ENCODE measurements around the gene RECQL5.

The RECQL5 gene

GRCh38 chr17:75685499-75685898, 18.5 kb upstream of the RECQL5 start:
- DNase-seq: no peak

- no peak for DNase-seq
These were observed 18.0 kb upstream of the RECQL5 start for GRCh38 chr17:75684924-75685323.

GRCh38 chr17:75684249-75684648, 17.3 kb upstream of the RECQL5 start:
- no peak for DNase-seq

GRCh38 chr17:75683583-75683982, 16.6 kb upstream of the RECQL5 start:
- no peak for DNase-seq

- DNase-seq: no peak
These were observed 14.3 kb upstream of the RECQL5 start for GRCh38 chr17:75681289-75681688.

- no peak for DNase-seq
These were observed 13.5 kb upstream of the RECQL5 start for GRCh38 chr17:75680431-75680830.

GRCh38 chr17:75679706-75680211, 12.8 kb upstream of the RECQL5 start:
- no peak for DNase-seq

- no peak for DNase-seq
These were observed 9.5 kb upstream of the RECQL5 start for GRCh38 chr17:75676461-75676860.

- no peak for DNase-seq
These were observed 6.5 kb upstream of the RECQL5 start for GRCh38 chr17:75673487-75673886.

GRCh38 chr17:75672011-75672410, 5.1 kb upstream of the RECQL5 start:
- no peak for DNase-seq

- DNase-seq: no peak
These were observed 3.9 kb upstream of the RECQL5 start for GRCh38 chr17:75670868-75671267.

- DNase-seq: no peak
These were observed 1.5 kb upstream of the RECQL5 start for GRCh38 chr17:75668489-75668888.

GRCh38 chr17:75667825-75668224, 871 bp upstream of the RECQL5 start:
- no peak for DNase-seq

- DNase-seq: no peak
These were observed 973 bp downstream of the RECQL5 start for GRCh38 chr17:75665981-75666380.

- no peak for DNase-seq
These were observed 2.8 kb downstream of the RECQL5 start for GRCh38 chr17:75664099-75664549.

GRCh38 chr17:75662511-75662910, 4.4 kb downstream of the RECQL5 start:
- DNase-seq: no peak

GRCh38 chr17:75661531-75661930, 5.4 kb downstream of the RECQL5 start:
- DNase-seq: no peak

GRCh38 chr17:75658237-75658636, 8.7 kb downstream of the RECQL5 start:
- DNase-seq: no peak

GRCh38 chr17:75654176-75654575, 12.8 kb downstream of the RECQL5 start:
- no peak for DNase-seq

- no peak for DNase-seq
These were observed 13.9 kb downstream of the RECQL5 start for GRCh38 chr17:75652934-75653549.

GRCh38 chr17:75652341-75652740, 14.6 kb downstream of the RECQL5 start:
- no peak for DNase-seq

- no peak for DNase-seq
These were observed 16.1 kb downstream of the RECQL5 start for GRCh38 chr17:75650874-75651273.

- DNase-seq: no peak
These were observed 17.3 kb downstream of the RECQL5 start for GRCh38 chr17:75649687-75650086.

GRCh38 chr17:75647921-75648320, 19.0 kb downstream of the RECQL5 start:
- DNase-seq: no peak

- DNase-seq: no peak
These were observed 19.9 kb downstream of the RECQL5 start for GRCh38 chr17:75647061-75647460.

Data from activated effector memory CD4-positive, alpha-beta T cell treated with Interleukin-2 at 50 U/mL for 16 hours (primary cell).